GM23338 (cell line): ENCODE results near the gene TRPM3. TPM values are rescaled to one million over a fixed set of nuclear protein-coding genes. Genes with fewer than 3 reads are reported as not detected.

Source experiments
- ATAC-seq: fragments of 200-7000 bp; cut with Tn5 transposase; 3 replicates; pipeline ENCODE4 v1.9.1; 2020
- DNase-seq: peaks from one replicate; pipeline ENCODE4 v3.0.0-alpha.2; 2015; ENCODE audit warnings: low spot score
- H2AFZ ChIP-seq: fragments of 200-600 bp; sonication (generic); 2 replicates; pipeline ENCODE4 v1.8.0; 2016; ENCODE audit warnings: antibody characterized with exemption, mild to moderate bottlenecking, moderate library complexity
- H3F3A ChIP-seq: fragments of 200-600 bp; sonication (generic); replicated peaks from 2 replicates; pipeline ENCODE4 v1.8.0; 2017; ENCODE audit warnings: antibody characterized with exemption, mixed run types, low read depth
- H3K27ac ChIP-seq: fragments of 200-600 bp; sonication (generic); 2 replicates; pipeline ENCODE4 v1.6.1; 2016; ENCODE audit warnings: low read depth
- H3K27me3 ChIP-seq: fragments of 200-600 bp; sonication (generic); 2 replicates; pipeline ENCODE4 v1.8.0; 2016; ENCODE audit warnings: mild to moderate bottlenecking, mixed run types, moderate library complexity; ENCODE audit not compliant: insufficient read depth
- H3K36me3 ChIP-seq: fragments of 200-600 bp; sonication (generic); 2 replicates; pipeline ENCODE4 v1.8.0; 2016; ENCODE audit warnings: mild to moderate bottlenecking; ENCODE audit not compliant: insufficient read depth
- H3K4me1 ChIP-seq: fragments of 200-600 bp; sonication (generic); 2 replicates; pipeline ENCODE4 v1.8.0; 2016; ENCODE audit warnings: mild to moderate bottlenecking, moderate library complexity; ENCODE audit not compliant: insufficient read depth
- H3K4me2 ChIP-seq: fragments of 200-600 bp; sonication (generic); 2 replicates; pipeline ENCODE4 v1.7.1; 2017; ENCODE audit warnings: mixed run types
- H3K4me3 ChIP-seq: fragments of 200-600 bp; sonication (generic); 2 replicates; pipeline ENCODE4 v1.6.1; 2016; ENCODE audit warnings: mixed run types
- H3K79me2 ChIP-seq: fragments of 200-600 bp; sonication (generic); replicated peaks from 2 replicates; pipeline ENCODE4 v1.8.0; 2017; ENCODE audit warnings: mild to moderate bottlenecking; ENCODE audit not compliant: insufficient read depth
- H3K9me2 ChIP-seq: fragments of 200-600 bp; sonication (generic); 2 replicates; pipeline ENCODE4 v1.8.0; 2017; ENCODE audit not compliant: insufficient read depth
- H4K20me1 ChIP-seq: fragments of 200-600 bp; sonication (generic); replicated peaks from 2 replicates; pipeline ENCODE4 v1.8.0; 2017; ENCODE audit warnings: mild to moderate bottlenecking; ENCODE audit not compliant: insufficient read depth
- H3K27ac Mint-ChIP-seq: 2 replicates; pipeline ENCODE4 v1.8.0; 2020; ENCODE audit warnings: inconsistent platforms, mild to moderate bottlenecking, moderate library complexity, mixed read lengths
- H3K27me3 Mint-ChIP-seq: 3 replicates; pipeline ENCODE4 v1.8.0; 2022; ENCODE audit warnings: low read depth, mild to moderate bottlenecking, moderate library complexity, mixed read lengths, inconsistent platforms; ENCODE audit not compliant: insufficient read depth, poor library complexity
- H3K36me3 Mint-ChIP-seq: 3 replicates; pipeline ENCODE4 v1.8.0; 2021; ENCODE audit warnings: low read depth, mild to moderate bottlenecking, inconsistent platforms, moderate library complexity, mixed read lengths
- H3K4me1 Mint-ChIP-seq: 3 replicates; pipeline ENCODE4 v1.8.0; 2020; ENCODE audit warnings: mild to moderate bottlenecking, inconsistent platforms, mixed read lengths
- H3K4me3 Mint-ChIP-seq: 3 replicates; pipeline ENCODE4 v1.8.0; 2021; ENCODE audit warnings: moderate library complexity, mild to moderate bottlenecking, inconsistent platforms, mixed read lengths
- H3K9me3 Mint-ChIP-seq: 3 replicates; pipeline ENCODE4 v1.8.0; 2020; ENCODE audit warnings: moderate library complexity, mild to moderate bottlenecking, inconsistent platforms, mixed read lengths
- CREB1 ChIP-seq: fragments of 250-450 bp; sonication (Bioruptor Pico); IDR thresholded peaks from 2 replicates; pipeline ENCODE4 v1.5.0; 2020; ENCODE audit warnings: low read depth, mild to moderate bottlenecking, moderate library complexity
- CTCF ChIP-seq, 2 experiments: fragments of 200-600 bp in 1 of 2; sonication (generic) in 1 of 2; conservative IDR thresholded peaks; 2 replicates each; pipeline versions ENCODE4 v1.5.1 to v1.6.1; 2016 to 2017; ENCODE audit warnings: antibody characterized with exemption in 2 of 2, low read depth in 2 of 2, mild to moderate bottlenecking in 2 of 2, moderate library complexity in 1 of 2
- EZH2 ChIP-seq: fragments of 200-600 bp; sonication (generic); IDR thresholded peaks from one replicate; pipeline ENCODE4 v1.8.0; 2017; ENCODE audit warnings: antibody characterized with exemption, mild to moderate bottlenecking, low read depth; ENCODE audit not compliant: unreplicated experiment
- EZH2phosphoT487 ChIP-seq: fragments of 200-600 bp; sonication (generic); IDR thresholded peaks from one replicate; pipeline ENCODE4 v1.8.1; 2018; ENCODE audit warnings: antibody characterized with exemption; ENCODE audit not compliant: unreplicated experiment
- NANOG ChIP-seq: IDR thresholded peaks from 2 replicates; pipeline ENCODE4 v1.6.1; 2016; ENCODE audit warnings: antibody characterized with exemption, borderline replicate concordance
- POLR2AphosphoS5 ChIP-seq: IDR thresholded peaks from 2 replicates; pipeline ENCODE4 v1.6.1; 2016; ENCODE audit warnings: antibody characterized with exemption, low read depth
- REST ChIP-seq: IDR thresholded peaks from one replicate; pipeline ENCODE4 v1.6.1; 2018; ENCODE audit warnings: antibody characterized with exemption; ENCODE audit not compliant: unreplicated experiment
- STAT1 ChIP-seq: IDR thresholded peaks from one replicate; pipeline ENCODE4 v1.6.1; 2016; ENCODE audit warnings: antibody characterized with exemption; ENCODE audit not compliant: unreplicated experiment
- ZNF114 ChIP-seq: fragments of 250-450 bp; sonication (Bioruptor Pico); IDR thresholded peaks from 2 replicates; pipeline ENCODE4 v1.5.0; 2020; ENCODE audit warnings: mild to moderate bottlenecking, moderate library complexity
- polyA plus RNA-seq: library from polyadenylated mRNA; unstranded; fragments of >200 nt; fragmentation: Nextera tagmentation; extraction: Ambion mirVana; gene quantifications from 2 replicates; pipeline ENCODE4 v1.2.1, GENCODE V29; 2016
- total RNA-seq: library from RNA; depleted of rRNA; stranded (reverse); fragments of >200 nt; shearing (Covaris generic); gene quantifications from 2 replicates; pipeline ENCODE4 v1.2.3, GENCODE V29; 2014
- TF ChIP-seq, protein P1 (sequence below): IDR thresholded peaks from 2 replicates; pipeline ENCODE4 v1.6.1; 2016; ENCODE audit warnings: antibody characterized with exemption

Gene TRPM3
- total and polyA plus RNA-seq, 2 experiments from 2014 or later, result 2.8 to 8.2 TPM

DNA sequence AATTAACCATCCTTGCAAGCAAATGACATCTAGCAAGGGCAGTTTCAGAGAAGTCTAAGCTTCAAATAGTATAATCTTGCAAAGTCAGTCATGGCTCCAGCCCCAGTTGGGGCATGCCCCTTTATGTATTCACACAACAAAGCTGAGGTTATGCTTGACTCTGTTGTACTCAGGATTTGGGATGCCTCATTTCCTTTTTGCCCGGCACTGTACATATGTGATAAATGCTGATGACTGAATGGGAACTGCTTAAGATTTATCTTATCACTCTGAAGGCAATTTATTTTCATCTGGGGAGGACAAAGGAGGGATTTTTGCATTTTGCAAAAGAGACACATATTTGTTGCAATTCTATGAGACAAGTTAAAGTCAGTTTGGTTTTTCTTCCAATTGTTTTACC is 219.2 kb downstream of the TRPM3 start:
- Histone ChIP-seq H3F3A (no peaks in the 10 kb centered on the region), H3K4me1 (peaks cover 16% of the 10 kb centered on the region), H3K36me3 (no peaks in the 10 kb centered on the region), H3K27ac (no peak overlapping the region), H3K9me2 (0 out of 2 replicates have a peak, but pooled peaks cover 4% of the 10 kb centered on the region), H2AFZ (no peak overlapping the region), H3K4me3 (no peak overlapping the region), H4K20me1 (no peaks in the 10 kb centered on the region), H3K79me2 (no peaks in the 10 kb centered on the region), H3K27me3 (no peaks in the 10 kb centered on the region), H3K4me2 (no peak overlapping the region)
- Mint-ChIP-seq H3K27me3 (peaks cover 2% of the 10 kb centered on the region), H3K4me1 (peaks cover 11% of the 10 kb centered on the region), H3K36me3 (no peaks in the 10 kb centered on the region), H3K9me3 (no peaks in the 10 kb centered on the region), H3K27ac (no peak overlapping the region), H3K4me3 (no peak overlapping the region)
- no peak for ATAC-seq
- no peak for DNase-seq
- no peak for TF ChIP-seq POLR2AphosphoS5
- TF ChIP-seq, protein P1, sequence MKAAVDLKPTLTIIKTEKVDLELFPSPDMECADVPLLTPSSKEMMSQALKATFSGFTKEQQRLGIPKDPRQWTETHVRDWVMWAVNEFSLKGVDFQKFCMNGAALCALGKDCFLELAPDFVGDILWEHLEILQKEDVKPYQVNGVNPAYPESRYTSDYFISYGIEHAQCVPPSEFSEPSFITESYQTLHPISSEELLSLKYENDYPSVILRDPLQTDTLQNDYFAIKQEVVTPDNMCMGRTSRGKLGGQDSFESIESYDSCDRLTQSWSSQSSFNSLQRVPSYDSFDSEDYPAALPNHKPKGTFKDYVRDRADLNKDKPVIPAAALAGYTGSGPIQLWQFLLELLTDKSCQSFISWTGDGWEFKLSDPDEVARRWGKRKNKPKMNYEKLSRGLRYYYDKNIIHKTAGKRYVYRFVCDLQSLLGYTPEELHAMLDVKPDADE, result no peak
- no peak for TF ChIP-seq ZNF114 (CRISPR knock-in tag)
- TF ChIP-seq CTCF (conservative IDR thresholded peaks at IDR 0.05; ENCODE audit: low read depth in 2 of 2), result no peak
- TF ChIP-seq REST, result no peak
- TF ChIP-seq NANOG, result no peak
- no peak for TF ChIP-seq EZH2phosphoT487

DNA sequence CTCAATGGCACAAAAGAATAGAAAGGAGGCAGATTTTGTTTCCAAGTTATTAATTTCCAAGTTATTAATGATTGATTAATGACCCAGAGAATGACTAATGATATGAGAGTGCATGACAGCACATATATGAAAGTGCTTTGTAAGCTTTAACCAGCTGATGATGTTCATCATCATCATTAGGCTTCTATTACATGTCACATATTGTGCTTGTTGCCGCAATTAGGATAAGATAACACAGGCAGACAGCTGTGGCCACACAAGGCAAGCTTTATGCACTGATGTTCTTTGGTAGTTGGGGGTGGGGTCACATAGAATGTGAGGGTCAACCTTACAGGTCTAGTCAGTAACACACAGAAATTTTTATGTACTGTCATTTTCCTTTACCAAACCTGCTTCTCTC is 219.7 kb downstream of the TRPM3 start:
- no peak overlapping the region for H2AFZ ChIP-seq
- H3K4me3 Mint-ChIP-seq, result no peak overlapping the region
- no peaks in the 10 kb centered on the region for H4K20me1 ChIP-seq
- H3F3A ChIP-seq, result no peaks in the 10 kb centered on the region
- H3K4me1 Mint-ChIP-seq, result peaks cover 11% of the 10 kb centered on the region
- no peak overlapping the region for H3K4me2 ChIP-seq
- H3K36me3 Mint-ChIP-seq, result no peaks in the 10 kb centered on the region
- no peak for ATAC-seq
- no peak for DNase-seq
- no peak overlapping the region for H3K27ac Mint-ChIP-seq
- no peaks in the 10 kb centered on the region for H3K36me3 ChIP-seq
- H3K27ac ChIP-seq, result no peak overlapping the region
- 0 out of 2 replicates have a peak, but pooled peaks cover 4% of the 10 kb centered on the region for H3K9me2 ChIP-seq
- no peaks in the 10 kb centered on the region for H3K27me3 ChIP-seq
- H3K4me3 ChIP-seq, result no peak overlapping the region
- no peaks in the 10 kb centered on the region for H3K9me3 Mint-ChIP-seq
- peaks cover 16% of the 10 kb centered on the region for H3K4me1 ChIP-seq
- no peaks in the 10 kb centered on the region for H3K79me2 ChIP-seq
- H3K27me3 Mint-ChIP-seq, result peaks cover 2% of the 10 kb centered on the region
- TF ChIP-seq CREB1 (no peak), CTCF (conservative IDR thresholded peaks at IDR 0.05; ENCODE audit: low read depth in 2 of 2) (no peak), REST (no peak), POLR2AphosphoS5 (no peak), EZH2 (no peak), STAT1 (no peak), ZNF114 (CRISPR knock-in tag) (no peak)
